ENCODE results near the gene TTLL3.

GRCh38 chr3:9883706-9884554 is 73.9 kb downstream of the TTLL3 start:
- no peak for TF ChIP-seq POLR2A (IDR thresholded peaks at IDR 0.05)
- TF ChIP-seq CTCF (IDR thresholded peaks at IDR 0.05), result no peak
